K562 (cell line): ENCODE data around the gene MARK3. TPM values are rescaled to one million over a fixed set of nuclear protein-coding genes. Genes with fewer than 3 reads are reported as not detected.

ENCODE experiments used
- ATAC-seq: fragments of 200-7000 bp; cut with Tn5 transposase; 3 replicates; pipeline ENCODE4 v1.9.1; 2020; ENCODE audit warnings: moderate library complexity
- BruUV-seq: library from RNA; stranded (reverse); fragments of 400-500 nt; replicated peaks from 2 replicates; lab custom pipeline; 2021; lab: Mats Ljungman, UMichigan
- CTCF ChIA-PET: fragments of 300-600 bp; formaldehyde crosslinking; extraction: SDS; loops from one replicate; lab custom pipeline; 2021; ENCODE audit warnings: low intra/inter-chr PET ratio; lab: Yijun Ruan, JAX
- POLR2A ChIA-PET: fragments of 300-600, 350-650 bp; sonication (Branson Sonifier 250); formaldehyde crosslinking; extraction: SDS; loops from one replicate; lab custom pipeline; 2021; ENCODE audit warnings: antibody characterized with exemption, inconsistent platforms; lab: Yijun Ruan, JAX
- DNase-seq, 4 experiments: peaks; one replicate each; pipeline versions ENCODE4 v3.0.0 to v3.0.0-alpha.2; 2011 to 2018; ENCODE audit warnings: low spot score in 3 of 4, mixed read lengths in 3 of 4; ENCODE audit errors: extremely low read depth in 1 of 4
- FAIRE-seq: peaks from 2 replicates; lab custom pipeline; 2011; peaks lifted over from hg19 to GRCh38; lab: Jason Lieb, UNC
- H2AFZ ChIP-seq: 2 replicates; pipeline ENCODE4 v1.6.0; 2011; ENCODE audit warnings: low read depth, low read length, control low read depth, inconsistent platforms
- H3K27ac ChIP-seq: fragments of 200-600 bp; 3 replicates; pipeline ENCODE4 v1.8.0; 2011; ENCODE audit warnings: low read depth, mild to moderate bottlenecking, control low read depth, inconsistent platforms, low read length, moderate library complexity, mixed read lengths; ENCODE audit errors: extremely low read depth
- H3K27me3 ChIP-seq, 2 experiments: fragments of 300-600 bp in 1 of 2; 2 replicates in 1 of 2; 3 replicates in 1 of 2; pipeline versions ENCODE4 v1.6.0 to v1.8.0; 2011; ENCODE audit warnings: inconsistent platforms in 2 of 2, low read length in 2 of 2, mild to moderate bottlenecking in 1 of 2, mixed read lengths in 1 of 2, moderate library complexity in 1 of 2; ENCODE audit not compliant: control insufficient read depth in 2 of 2, insufficient read depth in 2 of 2
- H3K36me3 ChIP-seq: fragments of 300-600 bp; 3 replicates; pipeline ENCODE4 v1.8.0; 2011; ENCODE audit warnings: mild to moderate bottlenecking, low read length, inconsistent platforms; ENCODE audit not compliant: control insufficient read depth, insufficient read depth
- H3K4me1 ChIP-seq, 2 experiments: fragments of 200-600 bp in 1 of 2; replicated peaks in 1 of 2; 2 replicates in 1 of 2; 3 replicates in 1 of 2; pipeline versions ENCODE4 v1.5.1 to v1.8.0; 2011; ENCODE audit warnings: inconsistent platforms in 2 of 2, low read length in 2 of 2, mild to moderate bottlenecking in 1 of 2, mixed read lengths in 1 of 2, moderate library complexity in 1 of 2; ENCODE audit not compliant: control insufficient read depth in 2 of 2, insufficient read depth in 2 of 2
- H3K4me2 ChIP-seq: 2 replicates; pipeline ENCODE4 v1.6.1; 2011; ENCODE audit warnings: low read length, control low read depth, inconsistent platforms, mixed read lengths; ENCODE audit not compliant: insufficient read depth
- H3K4me3 ChIP-seq: fragments of 200-600 bp; sonication (generic), shearing (Covaris generic); 2 replicates; pipeline ENCODE4 v1.5.1; 2016; ENCODE audit warnings: control low read depth, inconsistent platforms
- H3K79me2 ChIP-seq: fragments of 200-600 bp; 3 replicates; pipeline ENCODE4 v1.8.0; 2011; ENCODE audit warnings: low read length, inconsistent platforms; ENCODE audit not compliant: control insufficient read depth, insufficient read depth
- H3K9ac ChIP-seq, 2 experiments: 2 replicates each; pipeline versions ENCODE4 v1.6.0 to v1.6.1; 2011; ENCODE audit warnings: low read depth in 2 of 2, low read length in 2 of 2, control low read depth in 1 of 2, inconsistent platforms in 1 of 2, mild to moderate bottlenecking in 1 of 2, mixed read lengths in 1 of 2; ENCODE audit not compliant: insufficient read depth in 1 of 2
- H3K9me1 ChIP-seq: one replicate; pipeline ENCODE4 v1.6.0; 2011; ENCODE audit warnings: inconsistent platforms, mild to moderate bottlenecking, low read length, moderate library complexity; ENCODE audit not compliant: control insufficient read depth, insufficient read depth
- H3K9me3 ChIP-seq: replicated peaks from 2 replicates; pipeline ENCODE4 v1.5.1; 2011; ENCODE audit warnings: low read depth, low read length, inconsistent platforms; ENCODE audit not compliant: control insufficient read depth, insufficient read depth
- H4K20me1 ChIP-seq: replicated peaks from 2 replicates; pipeline ENCODE4 v1.6.1; 2011; ENCODE audit warnings: low read length, inconsistent platforms, mixed read lengths; ENCODE audit not compliant: control insufficient read depth, insufficient read depth
- BRCA1 ChIP-seq, 2 experiments: fragments of 450-650 bp in 1 of 2; sonication (generic) in 1 of 2; formaldehyde crosslinking in 1 of 2; IDR thresholded peaks; 2 replicates each; pipeline versions ENCODE4 v1.5.0 to v1.6.1; 2017 to 2020; ENCODE audit warnings: mild to moderate bottlenecking in 1 of 2, missing genetic modification reagents in 1 of 2
- C11orf30 ChIP-seq: fragments of 450-650 bp; IDR thresholded peaks from 2 replicates; pipeline ENCODE4 v1.6.1; 2016; ENCODE audit warnings: low read depth, mild to moderate bottlenecking
- HCFC1 ChIP-seq: IDR thresholded peaks from 2 replicates; pipeline ENCODE4 v1.6.1; 2012; ENCODE audit warnings: low read depth, low read length, improper control_type of control experiment
- RBFOX2 ChIP-seq: fragments of 200-400 bp; formaldehyde crosslinking; IDR thresholded peaks from 2 replicates; pipeline ENCODE4 v1.6.1; 2017; ENCODE audit warnings: low read depth, mild to moderate bottlenecking, low read length, moderate library complexity
- ZNF511 ChIP-seq: sonication (generic); formaldehyde crosslinking; IDR thresholded peaks from 2 replicates; pipeline ENCODE4 v1.8.0; 2022; ENCODE audit warnings: mild to moderate bottlenecking, missing genetic modification reagents
- WGBS: fragments of 100-300 bp; shearing (Covaris generic); methylation state at CpG from one replicate; pipeline ENCODE4 v1.1.6; 2016; ENCODE audit warnings: low coverage, mixed read lengths; ENCODE audit not compliant: insufficient coverage; ENCODE audit errors: missing lambda C conversion rate; 5-methylcytosine and 5-hydroxymethylcytosine counted together
- in situ Hi-C: fragments of 300-500 bp; cut with MboI; formaldehyde crosslinking; loops from 4 replicates; pipeline ENCODE4 v1.15.0; 2018; ENCODE audit warnings: inconsistent platforms, mixed read lengths
- intact Hi-C: fragments of 100-400 bp; cut with micrococcal nuclease; formaldehyde crosslinking; loops from 2 replicates; pipeline ENCODE4 v1.14.2; 2022
- polyA plus RNA-seq, 8 experiments: library from polyadenylated mRNA; depleted of rRNA in 4 of 8; stranded (reverse) in 5 of 8; unstranded in 3 of 8; fragments of >200 nt; fragmentation: Nextera tagmentation in 2 of 8; fragmentation: Illumina TruSeq in 1 of 8; extraction: Ambion mirVana in 2 of 8; extraction: Trizol in 1 of 8; gene quantifications; 2 replicates each; pipeline versions ENCODE4 v1.2.1 to v1.2.3, GENCODE V29; 2011 to 2014; ENCODE audit warnings: inconsistent platforms in 1 of 8, missing spikeins in 1 of 8
- total RNA-seq, 7 experiments: library from RNA; depleted of rRNA in 6 of 7; stranded (reverse); fragments of >200 nt in 6 of 7; fragmentation: Illumina TruSeq in 2 of 7; extraction: Trizol in 2 of 7; gene quantifications; 2 replicates each; pipeline versions ENCODE4 v1.2.1 to v1.2.3, GENCODE V29; 2011 to 2021; ENCODE audit warnings: low replicate concordance in 1 of 7
- TF ChIP-seq, protein P1 (sequence below): fragments of 250-450 bp; sonication (Bioruptor Pico); IDR thresholded peaks from 2 replicates; pipeline ENCODE4 v1.8.0; 2022; ENCODE audit warnings: inconsistent platforms

MARK3 gene
- total and polyA plus RNA-seq, 9 of the 15 experiments (the other 6 are each of a cell fraction or from before 2014, with no cell fraction given): 10.1 to 68.7 (median 56.3) TPM

- H3K27me3 ChIP-seq: no peaks in the 10 kb centered on the region
- no peak overlapping the region for H3K27ac ChIP-seq
- TF ChIP-seq RBFOX2 (peak; percentile 16; the same call in 1 of the 2 replicates), BRCA1 (IDR thresholded peaks at IDR 0.05) (no peak), BRCA1 (CRISPR knock-in tag; IDR thresholded peaks at IDR 0.05) (no peak)
- WGBS: 87% methylated on average over 8 of the region's 25 CpGs
- intact Hi-C loops: no loop called here
- no peak overlapping the region for H3K4me3 ChIP-seq
- no peaks in the 10 kb centered on the region for H3K9me3 ChIP-seq
- in situ Hi-C loops: loop anchor here (10.0 kb wide), 1 partner anchor 449 kb away; the partner anchor contains the start of gene LBHD2
- BruUV-seq: no TSS peak
- no peak overlapping the region for H3K4me2 ChIP-seq
- FAIRE-seq (no peak), ATAC-seq (no peak), DNase-seq (no peak)
- peaks cover 23% of the 10 kb centered on the region for H3K79me2 ChIP-seq
- no peak overlapping the region for H2AFZ ChIP-seq
- ChIA-PET CTCF (no interaction called here), POLR2A (interaction anchor here (0.7 to 1.9 kb wide), 3 partner anchors 11 to 416 kb away, joined by 3 to 4 read pairs (median 3); partner anchors contain the start of gene CKB)
- H3K4me1 ChIP-seq: peaks cover 5 to 84% of the 10 kb centered on the region in 2 experiments; a peak in 4 of 5 replicates
- no peaks in the 10 kb centered on the region; the same call in 1 of the 2 replicates for H4K20me1 ChIP-seq
- H3K9me1 ChIP-seq: peaks cover 6% of the 10 kb centered on the region
- H3K9ac ChIP-seq: no peak overlapping the region
- H3K36me3 ChIP-seq: peaks cover 51% of the 10 kb centered on the region; the same call in 2 of the 3 replicates
These were observed 148.9 kb downstream of the MARK3 start for GRCh38 chr14:103533999-103534575.

DNA sequence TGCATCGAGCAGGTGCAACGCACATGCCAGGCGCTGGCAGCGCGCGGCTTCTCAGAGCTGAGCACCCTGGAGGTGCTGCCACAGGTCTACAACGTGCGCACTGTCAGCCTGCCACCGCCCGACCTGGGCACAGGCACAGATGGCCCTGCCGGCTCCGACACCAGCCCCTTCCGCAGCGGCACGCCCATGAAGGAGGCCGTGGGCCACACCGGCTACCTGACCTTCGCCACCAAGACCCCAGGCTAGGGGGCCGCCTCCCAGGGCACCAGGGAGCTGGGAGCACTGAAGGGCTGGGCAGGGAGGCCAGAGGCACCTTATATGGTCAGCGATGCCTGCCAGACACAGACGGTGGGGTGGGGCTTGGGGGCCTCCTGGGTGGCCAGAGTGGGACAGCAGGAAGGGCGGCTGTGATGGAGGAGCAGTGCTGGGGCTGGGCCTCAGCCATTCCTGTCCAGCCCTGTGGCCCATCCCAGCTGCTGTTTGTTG, 149.4 kb downstream of the MARK3 start:
- Histone ChIP-seq H3K4me3 (no peak overlapping the region), H3K27ac (no peak overlapping the region)

More for the DNA sequence above, 149.4 kb downstream of the MARK3 start:
- BruUV-seq: no TSS peak
- Histone ChIP-seq H4K20me1 (no peaks in the 10 kb centered on the region; the same call in 1 of the 2 replicates), H3K9me3 (no peaks in the 10 kb centered on the region), H3K9me1 (peaks cover 6% of the 10 kb centered on the region), H3K27me3 (no peaks in the 10 kb centered on the region), H3K4me1 (peaks cover 5 to 86% of the 10 kb centered on the region in 2 experiments; a peak in 4 of 5 replicates), H3K4me2 (no peak overlapping the region), H3K9ac (no peak overlapping the region), H2AFZ (no peak overlapping the region), H3K36me3 (peaks cover 51% of the 10 kb centered on the region; the same call in 2 of the 3 replicates), H3K79me2 (peaks cover 18% of the 10 kb centered on the region)
- DNase-seq (no peak), ATAC-seq (no peak), FAIRE-seq (no peak)
- TF ChIP-seq, protein P1, sequence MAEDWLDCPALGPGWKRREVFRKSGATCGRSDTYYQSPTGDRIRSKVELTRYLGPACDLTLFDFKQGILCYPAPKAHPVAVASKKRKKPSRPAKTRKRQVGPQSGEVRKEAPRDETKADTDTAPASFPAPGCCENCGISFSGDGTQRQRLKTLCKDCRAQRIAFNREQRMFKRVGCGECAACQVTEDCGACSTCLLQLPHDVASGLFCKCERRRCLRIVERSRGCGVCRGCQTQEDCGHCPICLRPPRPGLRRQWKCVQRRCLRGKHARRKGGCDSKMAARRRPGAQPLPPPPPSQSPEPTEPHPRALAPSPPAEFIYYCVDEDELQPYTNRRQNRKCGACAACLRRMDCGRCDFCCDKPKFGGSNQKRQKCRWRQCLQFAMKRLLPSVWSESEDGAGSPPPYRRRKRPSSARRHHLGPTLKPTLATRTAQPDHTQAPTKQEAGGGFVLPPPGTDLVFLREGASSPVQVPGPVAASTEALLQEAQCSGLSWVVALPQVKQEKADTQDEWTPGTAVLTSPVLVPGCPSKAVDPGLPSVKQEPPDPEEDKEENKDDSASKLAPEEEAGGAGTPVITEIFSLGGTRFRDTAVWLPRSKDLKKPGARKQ (CRISPR knock-in tag): no peak
- TF ChIP-seq C11orf30 (no peak), HCFC1 (no peak), ZNF511 (CRISPR knock-in tag) (no peak)
- in situ Hi-C loops (loop anchor here (10.0 kb wide), 1 partner anchor 450 kb away; the partner anchor contains the start of gene LBHD2), intact Hi-C loops (no loop called here)
- WGBS: 87% methylated on average over 7 of the region's 22 CpGs
- ChIA-PET POLR2A (interaction anchor here (1.9 kb wide), 1 partner anchor 12 kb away, joined by 4 read pairs; the partner anchor contains the start of gene CKB), CTCF (no interaction called here)
